HG03457 (cell line): ENCODE results near the gene POLD4.

Experiments used
- ATAC-seq: cut with Tn5 transposase; IDR thresholded peaks from one replicate; pipeline ENCODE4 v1.9.1; 2021; ENCODE audit warnings: moderate number of reproducible peaks; ENCODE audit not compliant: unreplicated experiment

POLD4 gene

GRCh38 chr11:67389477-67389876, 36.1 kb upstream of the POLD4 start:
- no peak for ATAC-seq

- no peak for ATAC-seq
These were observed 34.2 kb upstream of the POLD4 start for GRCh38 chr11:67387518-67387917.

- ATAC-seq, result no peak
These were observed 33.7 kb upstream of the POLD4 start for GRCh38 chr11:67387069-67387468.

- ATAC-seq, result no peak
These were observed 31.6 kb upstream of the POLD4 start for GRCh38 chr11:67384851-67385366.

GRCh38 chr11:67382276-67383136, 29.2 kb upstream of the POLD4 start:
- ATAC-seq, result no peak

- no peak for ATAC-seq
These were observed 28.1 kb upstream of the POLD4 start for GRCh38 chr11:67381244-67381972.

- no peak for ATAC-seq
These were observed 26.0 kb upstream of the POLD4 start for GRCh38 chr11:67379061-67380058.

GRCh38 chr11:67378544-67378943, 25.2 kb upstream of the POLD4 start:
- ATAC-seq, result no peak

GRCh38 chr11:67376873-67377808, 23.8 kb upstream of the POLD4 start:
- no peak for ATAC-seq

- no peak for ATAC-seq
These were observed 22.9 kb upstream of the POLD4 start for GRCh38 chr11:67376063-67376820.

GRCh38 chr11:67375320-67376055, 22.1 kb upstream of the POLD4 start:
- ATAC-seq, result no peak

- ATAC-seq, result no peak
These were observed 21.4 kb upstream of the POLD4 start for GRCh38 chr11:67374571-67375281.

- no peak for ATAC-seq
These were observed 20.6 kb upstream of the POLD4 start for GRCh38 chr11:67373648-67374570.

- ATAC-seq, result no peak
These were observed 19.8 kb upstream of the POLD4 start, which contains the start of gene CLCF1 for GRCh38 chr11:67372993-67373647. Gene CLCF1 (minus strand): TSS chr11:67373598. CDS start chr11:67373539, 59 bp downstream.

GRCh38 chr11:67372321-67372992, 19.1 kb upstream of the POLD4 start:
- ATAC-seq, result no peak
